ENCODE results near the gene SNRPA. TPM values are rescaled to one million over a fixed set of nuclear protein-coding genes. Genes with fewer than 3 reads are reported as not detected.

Gene SNRPA
- total RNA-seq, 1 experiment from 2014 or later, result 147 TPM

GRCh38 chr19:40716482-40717324, 34.3 kb upstream of the SNRPA start, which contains the start of the genes COQ8B and ITPKC:
Gene COQ8B (minus strand): TSS chr19:40716886. CDS start chr19:40714632, 2,254 bp downstream.
Gene ITPKC (plus strand): TSS chr19:40717112. CDS start chr19:40717136, 24 bp downstream.
- H3K27me3 ChIP-seq (ENCODE audit: insufficient read depth, low read depth), result no peaks in the 10 kb centered on the region
- no peak for TF ChIP-seq EZH2 (IDR thresholded peaks at IDR 0.05; ENCODE audit: low read depth)
- no peak for TF ChIP-seq CTCF (conservative IDR thresholded peaks at IDR 0.05)
- ChIA-PET POLR2A (ENCODE audit: unreplicated experiment) (interaction anchor here (0.5 to 1.9 kb wide), 6 partner anchors 10 to 547 kb away, joined by 3 to 11 read pairs (median 7); partner anchors contain the start of genes ACTMAP and RAB4B), CTCF (interaction anchor here (0.6 kb wide), 1 partner anchor 296 kb away, joined by 4 read pairs; no protein-coding TSS in a partner anchor)
- intact Hi-C loops (cut with micrococcal nuclease; ENCODE audit: unreplicated experiment), result loop anchor here (1.0 to 5.0 kb wide), 6 partner anchors 34 to 511 kb away; partner anchors contain the start of genes ACTMAP and SERTAD1
- H3K4me3 ChIP-seq, result peak within 1 kb of the TSS; percentile 75
- peak; percentile 94 to 99 for DNase-seq
- no peaks in the 10 kb centered on the region for H3K9me2 ChIP-seq (ENCODE audit: insufficient read depth)
- H2AFZ ChIP-seq, result no peak within 1 kb of the TSS
- peaks cover 46% of the 10 kb centered on the region for H3K79me2 ChIP-seq (ENCODE audit: low read depth)
- H3K4me1 ChIP-seq (replicated peaks; ENCODE audit: insufficient read depth), result peaks cover 26% of the 10 kb centered on the region
- peaks cover 13% of the 10 kb centered on the region; the same call in 1 of the 2 replicates for H3K36me3 ChIP-seq (ENCODE audit: low read depth)
- H3F3A ChIP-seq (ENCODE audit: insufficient read depth, low read depth), result peaks cover 27% of the 10 kb centered on the region
- peaks cover 9% of the 10 kb centered on the region for H4K20me1 ChIP-seq (ENCODE audit: insufficient read depth)
- no peaks in the 10 kb centered on the region for H3K9me3 ChIP-seq (ENCODE audit: insufficient read depth, low read depth)
- TSS peak; percentile 80 for BruUV-seq (replicated peaks)
- H3K4me2 ChIP-seq, result peak within 1 kb of the TSS; percentile 98
- H3K27ac ChIP-seq, result peak within 1 kb of the TSS; percentile 99

- Histone ChIP-seq H3K9me3 (ENCODE audit: insufficient read depth, low read depth) (no peaks in the 10 kb centered on the region), H3K9me2 (ENCODE audit: insufficient read depth) (no peaks in the 10 kb centered on the region), H3K4me2 (peak overlapping the region; percentile 98), H3F3A (ENCODE audit: insufficient read depth, low read depth) (peaks cover 27% of the 10 kb centered on the region), H3K36me3 (ENCODE audit: low read depth) (peaks cover 12% of the 10 kb centered on the region; the same call in 1 of the 2 replicates), H3K79me2 (ENCODE audit: low read depth) (peaks cover 53% of the 10 kb centered on the region), H3K27me3 (ENCODE audit: insufficient read depth, low read depth) (no peaks in the 10 kb centered on the region), H4K20me1 (ENCODE audit: insufficient read depth) (peaks cover 16% of the 10 kb centered on the region), H3K4me1 (replicated peaks; ENCODE audit: insufficient read depth) (peaks cover 33% of the 10 kb centered on the region), H3K4me3 (peak overlapping the region; percentile 75), H3K27ac (peak overlapping the region; percentile 99), H2AFZ (no peak overlapping the region)
- peak; percentile 19 to 38 for DNase-seq
- TF ChIP-seq CTCF (conservative IDR thresholded peaks at IDR 0.05) (no peak), EZH2 (IDR thresholded peaks at IDR 0.05; ENCODE audit: low read depth) (no peak)
- POLR2A ChIA-PET (ENCODE audit: unreplicated experiment), result interaction anchor here (0.5 to 1.9 kb wide), 4 partner anchors 19 to 145 kb away, joined by 3 to 10 read pairs (median 6); partner anchors contain the start of gene RAB4B
- BruUV-seq (replicated peaks), result no TSS peak
- CTCF ChIA-PET, result interaction anchor here (0.6 kb wide), 1 partner anchor 297 kb away, joined by 4 read pairs; no protein-coding TSS in a partner anchor
- intact Hi-C loops (cut with micrococcal nuclease; ENCODE audit: unreplicated experiment), result loop anchor here (5.0 kb wide), 3 partner anchors 105 to 510 kb away; partner anchors contain the start of gene SERTAD1
Observed at GRCh38 chr19:40717325-40717879, 33.6 kb upstream of the SNRPA start.
